OCI-LY1 (cell line): Measurements from ENCODE around the gene EIF3F.

Source experiments
- H2AFZ ChIP-seq: fragments of 200-600 bp; sonication (generic), shearing (Covaris generic); 2 replicates; pipeline ENCODE4 v1.6.0; 2014; ENCODE audit warnings: antibody characterized with exemption, mild to moderate bottlenecking, low read length
- H3F3A ChIP-seq: fragments of 200-600 bp; sonication (generic), shearing (Covaris generic); 2 replicates; pipeline ENCODE4 v1.6.0; 2014; ENCODE audit warnings: mild to moderate bottlenecking, antibody characterized with exemption, low read length, moderate library complexity; ENCODE audit not compliant: insufficient read depth
- H3K27ac ChIP-seq: fragments of 200-600 bp; sonication (generic); 2 replicates; pipeline ENCODE4 v1.5.1; 2014; ENCODE audit warnings: low read length, mixed run types, mild to moderate bottlenecking, low read depth; ENCODE audit not compliant: poor library complexity, severe bottlenecking
- H3K27me3 ChIP-seq: fragments of 200-600 bp; sonication (generic); 2 replicates; pipeline ENCODE4 v1.6.0; 2014; ENCODE audit warnings: antibody characterized with exemption, mild to moderate bottlenecking, low read length, moderate library complexity; ENCODE audit not compliant: insufficient read depth
- H3K36me3 ChIP-seq: fragments of 200-600 bp; sonication (generic); 2 replicates; pipeline ENCODE4 v1.6.1; 2014; ENCODE audit warnings: mild to moderate bottlenecking, antibody characterized with exemption, low read length, moderate library complexity, mixed read lengths; ENCODE audit not compliant: insufficient read depth
- H3K4me1 ChIP-seq: fragments of 200-600 bp; sonication (generic); 2 replicates; pipeline ENCODE4 v1.5.1; 2014; ENCODE audit warnings: mild to moderate bottlenecking, low read length, moderate library complexity; ENCODE audit not compliant: insufficient read depth, severe bottlenecking
- H3K4me2 ChIP-seq: fragments of 200-600 bp; sonication (generic), shearing (Covaris generic); 2 replicates; pipeline ENCODE4 v1.6.1; 2014; ENCODE audit warnings: low read length
- H3K4me3 ChIP-seq: fragments of 200-600 bp; sonication (generic); 2 replicates; pipeline ENCODE4 v1.5.1; 2014; ENCODE audit warnings: low read length, low read depth, mild to moderate bottlenecking, mixed read lengths; ENCODE audit not compliant: poor library complexity, severe bottlenecking
- H3K79me2 ChIP-seq: fragments of 200-600 bp; shearing (Covaris generic); 2 replicates; pipeline ENCODE4 v1.6.1; 2016; ENCODE audit warnings: mixed run types, low read length, mixed read lengths; ENCODE audit not compliant: insufficient read depth
- H3K9ac ChIP-seq: fragments of 200-600 bp; sonication (generic), shearing (Covaris generic); 2 replicates; pipeline ENCODE4 v1.6.1; 2014; ENCODE audit warnings: mild to moderate bottlenecking, low read length, mixed read lengths
- H3K9me2 ChIP-seq: fragments of 200-600 bp; sonication (generic), shearing (Covaris generic); 2 replicates; pipeline ENCODE4 v1.6.1; 2014; ENCODE audit warnings: low read depth, mild to moderate bottlenecking, low read length, mixed read lengths
- H3K9me3 ChIP-seq: fragments of 200-600 bp; shearing (Covaris generic); 2 replicates; pipeline ENCODE4 v1.6.1; 2014; ENCODE audit warnings: low read length, mixed read lengths
- H4K20me1 ChIP-seq: fragments of 200-600 bp; sonication (generic), shearing (Covaris generic); 2 replicates; pipeline ENCODE4 v1.6.0; 2016; ENCODE audit warnings: mild to moderate bottlenecking, low read length; ENCODE audit not compliant: insufficient read depth
- EZH2 ChIP-seq: fragments of 200-600 bp; sonication (generic), shearing (Covaris generic); IDR thresholded peaks from 2 replicates; pipeline ENCODE4 v1.8.0; 2017; ENCODE audit warnings: borderline replicate concordance, mixed run types, mild to moderate bottlenecking, antibody characterized with exemption, low read length, moderate library complexity, mixed read lengths
- TF ChIP-seq, protein P1 (sequence below): fragments of 200-600 bp; sonication (generic), shearing (Covaris generic); IDR thresholded peaks from 2 replicates; pipeline ENCODE4 v1.5.1; 2017; ENCODE audit warnings: mild to moderate bottlenecking, antibody characterized with exemption, low read length, moderate library complexity, mixed read lengths

Gene EIF3F

DNA sequence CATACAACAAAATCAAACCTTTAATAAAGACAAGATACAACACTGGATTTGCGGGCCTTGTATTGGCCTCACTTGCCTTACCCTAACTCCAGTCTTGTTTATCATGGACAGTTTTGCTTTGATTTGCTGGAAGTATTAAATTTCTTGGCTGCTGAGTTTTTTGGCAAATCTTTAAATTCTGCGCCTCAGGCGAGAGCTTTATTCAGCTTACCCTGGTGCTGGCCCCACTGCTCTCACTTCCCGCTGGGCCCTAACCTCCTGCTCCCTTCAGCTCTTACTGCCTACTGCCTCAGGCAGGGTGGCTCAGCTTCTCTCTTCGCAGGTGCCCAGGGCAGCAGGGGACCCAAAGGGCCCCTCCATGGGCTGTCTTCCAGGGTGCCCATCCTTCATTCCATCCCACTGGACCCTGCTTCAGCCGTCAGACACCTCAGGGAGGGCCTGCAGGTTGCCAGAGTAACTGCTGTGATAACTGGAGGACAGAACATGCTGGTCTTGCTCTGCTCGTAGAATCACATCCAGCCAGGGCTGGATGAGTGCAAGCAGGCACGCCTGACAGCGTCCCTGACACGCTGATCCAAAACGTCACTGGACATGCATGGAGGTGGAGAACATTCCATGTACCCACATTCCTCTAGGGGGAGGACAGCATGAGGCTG, 48.2 kb downstream of the EIF3F start:
- no peak overlapping the region for H3K4me2 ChIP-seq
- TF ChIP-seq, protein P1, sequence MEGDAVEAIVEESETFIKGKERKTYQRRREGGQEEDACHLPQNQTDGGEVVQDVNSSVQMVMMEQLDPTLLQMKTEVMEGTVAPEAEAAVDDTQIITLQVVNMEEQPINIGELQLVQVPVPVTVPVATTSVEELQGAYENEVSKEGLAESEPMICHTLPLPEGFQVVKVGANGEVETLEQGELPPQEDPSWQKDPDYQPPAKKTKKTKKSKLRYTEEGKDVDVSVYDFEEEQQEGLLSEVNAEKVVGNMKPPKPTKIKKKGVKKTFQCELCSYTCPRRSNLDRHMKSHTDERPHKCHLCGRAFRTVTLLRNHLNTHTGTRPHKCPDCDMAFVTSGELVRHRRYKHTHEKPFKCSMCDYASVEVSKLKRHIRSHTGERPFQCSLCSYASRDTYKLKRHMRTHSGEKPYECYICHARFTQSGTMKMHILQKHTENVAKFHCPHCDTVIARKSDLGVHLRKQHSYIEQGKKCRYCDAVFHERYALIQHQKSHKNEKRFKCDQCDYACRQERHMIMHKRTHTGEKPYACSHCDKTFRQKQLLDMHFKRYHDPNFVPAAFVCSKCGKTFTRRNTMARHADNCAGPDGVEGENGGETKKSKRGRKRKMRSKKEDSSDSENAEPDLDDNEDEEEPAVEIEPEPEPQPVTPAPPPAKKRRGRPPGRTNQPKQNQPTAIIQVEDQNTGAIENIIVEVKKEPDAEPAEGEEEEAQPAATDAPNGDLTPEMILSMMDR, result no peak
- TF ChIP-seq EZH2, result no peak
- no peaks in the 10 kb centered on the region for H3K36me3 ChIP-seq
- H3K9ac ChIP-seq, result no peak overlapping the region
- H4K20me1 ChIP-seq, result no peaks in the 10 kb centered on the region
- no peak overlapping the region for H2AFZ ChIP-seq
- H3K9me3 ChIP-seq, result no peaks in the 10 kb centered on the region
- no peaks in the 10 kb centered on the region for H3K9me2 ChIP-seq
- H3K27ac ChIP-seq, result no peak overlapping the region
- no peak overlapping the region for H3K4me3 ChIP-seq
- H3K4me1 ChIP-seq, result no peaks in the 10 kb centered on the region
- no peaks in the 10 kb centered on the region for H3K79me2 ChIP-seq
- no peaks in the 10 kb centered on the region for H3F3A ChIP-seq
- no peaks in the 10 kb centered on the region for H3K27me3 ChIP-seq

DNA sequence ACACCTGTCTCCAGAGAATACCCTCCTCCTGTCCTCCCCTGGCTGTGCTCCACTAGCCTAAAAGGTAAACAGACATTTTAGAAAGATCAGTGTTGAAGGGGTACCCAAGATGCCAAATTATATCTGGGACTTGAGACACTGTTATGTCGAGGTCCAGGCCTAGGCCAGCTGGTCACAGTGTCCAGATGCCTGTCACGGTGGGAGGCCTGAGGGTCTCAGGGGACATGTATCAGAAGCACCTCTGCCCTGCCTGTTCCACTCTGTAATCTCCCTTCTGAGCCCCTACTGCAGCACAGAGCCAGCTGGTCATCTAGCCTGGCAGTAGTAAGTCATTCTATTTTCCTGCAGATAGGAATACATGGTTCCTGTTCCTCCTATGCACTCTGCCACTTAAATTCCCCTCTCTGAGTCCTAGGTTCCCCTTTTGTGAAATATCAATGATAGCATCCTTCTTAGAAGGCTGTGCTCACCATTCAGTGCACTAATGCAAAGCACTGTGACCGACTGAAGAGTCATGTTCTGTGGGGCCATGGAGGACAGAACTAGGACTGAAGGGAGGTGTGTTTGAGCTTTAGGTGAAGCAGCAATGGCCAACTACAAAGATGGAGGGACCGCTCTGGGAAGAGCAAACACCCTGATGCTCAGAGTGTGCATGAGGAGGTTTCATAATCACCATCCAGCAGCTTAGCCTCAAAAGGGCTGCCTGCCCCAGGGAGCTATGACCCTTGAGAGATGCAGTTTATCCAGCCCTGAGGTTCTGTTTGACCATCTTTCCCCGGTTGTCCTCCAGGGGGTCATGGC, 49.1 kb downstream of the EIF3F start:
- no peak overlapping the region for H3K9ac ChIP-seq
- no peaks in the 10 kb centered on the region for H3F3A ChIP-seq
- no peak overlapping the region for H3K27ac ChIP-seq
- H2AFZ ChIP-seq, result no peak overlapping the region
- H3K4me2 ChIP-seq, result no peak overlapping the region
- no peaks in the 10 kb centered on the region for H3K27me3 ChIP-seq
- no peaks in the 10 kb centered on the region for H3K36me3 ChIP-seq
- H3K9me3 ChIP-seq, result no peaks in the 10 kb centered on the region
- H3K4me1 ChIP-seq, result no peaks in the 10 kb centered on the region
- H4K20me1 ChIP-seq, result no peaks in the 10 kb centered on the region
- no peak overlapping the region for H3K4me3 ChIP-seq
- no peaks in the 10 kb centered on the region for H3K9me2 ChIP-seq
- TF ChIP-seq, protein P1, result no peak
- TF ChIP-seq EZH2, result no peak
- no peaks in the 10 kb centered on the region for H3K79me2 ChIP-seq

DNA sequence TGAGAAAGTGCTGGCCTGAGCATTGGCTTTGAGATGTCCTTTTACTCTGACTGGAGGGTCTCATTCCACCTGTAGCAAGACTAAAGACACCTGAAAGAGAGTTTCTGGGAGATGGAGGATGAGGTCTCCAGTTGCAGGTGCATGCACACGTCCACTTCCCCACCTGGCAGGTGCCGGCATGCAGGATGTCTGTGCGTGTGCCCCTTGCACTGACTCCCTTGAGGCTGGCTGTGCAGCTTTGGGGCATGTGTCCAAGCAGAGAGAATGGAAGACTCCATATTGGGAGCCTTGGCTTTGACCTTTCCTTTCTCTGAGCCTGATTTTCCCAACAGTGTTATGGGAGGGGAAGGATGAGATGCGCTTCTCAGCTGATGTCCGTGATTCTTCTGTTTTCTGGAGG, 49.8 kb downstream of the EIF3F start:
- Histone ChIP-seq H3K9ac (no peak overlapping the region), H2AFZ (no peak overlapping the region), H3K79me2 (no peaks in the 10 kb centered on the region), H3K27me3 (no peaks in the 10 kb centered on the region), H4K20me1 (no peaks in the 10 kb centered on the region), H3F3A (no peaks in the 10 kb centered on the region), H3K4me2 (no peak overlapping the region), H3K4me3 (no peak overlapping the region), H3K9me3 (no peaks in the 10 kb centered on the region), H3K9me2 (no peaks in the 10 kb centered on the region), H3K27ac (no peak overlapping the region), H3K36me3 (no peaks in the 10 kb centered on the region), H3K4me1 (no peaks in the 10 kb centered on the region)
- TF ChIP-seq, protein P1, result no peak
- TF ChIP-seq EZH2, result no peak
